Vagina (tissue), 2 donors: Measurements from ENCODE around the gene PTPRN2. TPM values are rescaled to one million over a fixed set of nuclear protein-coding genes. Genes with fewer than 3 reads are reported as not detected.
"Not testable (repeated sequence)": the region's sequence is repeated elsewhere in the genome, so short reads cannot be mapped to it uniquely, and the experiment has no call there.

Source experiments
- DNase-seq, 2 donors: peaks; one replicate each; pipeline ENCODE4 v3.0.0-alpha.2; 2017; ENCODE audit errors: extremely low spot score in 2 of 2
- H3K27ac ChIP-seq: fragments of 200-600 bp; sonication (generic); one replicate; pipeline ENCODE4 v1.5.1; 2019
- H3K27me3 ChIP-seq: fragments of 200-600 bp; sonication (generic); one replicate; pipeline ENCODE4 v1.5.1; 2019
- H3K36me3 ChIP-seq, 2 donors: fragments of 200-600 bp; sonication (generic); one replicate each; pipeline ENCODE4 v1.5.1; 2017 to 2019
- H3K4me1 ChIP-seq: fragments of 200-600 bp; sonication (generic); one replicate; pipeline ENCODE4 v1.5.1; 2019
- H3K4me3 ChIP-seq, 2 donors: fragments of 200-600 bp; sonication (generic); 1 replicate in 1 of 2; 2 replicates in 1 of 2; pipeline ENCODE4 v1.5.1; 2016 to 2019
- H3K9me3 ChIP-seq: fragments of 200-600 bp; sonication (generic); one replicate; pipeline ENCODE4 v1.5.1; 2019
- CTCF ChIP-seq, 3 experiments: fragments of 450-650 bp in 2 of 3; fragments of 200-600 bp in 1 of 3; sonication (generic) in 1 of 3; IDR thresholded peaks; one replicate each; pipeline ENCODE4 v1.5.1; 2017 to 2019; ENCODE audit warnings: antibody characterized with exemption in 3 of 3, mild to moderate bottlenecking in 2 of 3, moderate library complexity in 2 of 3
- POLR2A ChIP-seq, 2 donors: fragments of 450-650 bp; IDR thresholded peaks; one replicate each; pipeline ENCODE4 v1.6.1; 2017; ENCODE audit warnings: antibody characterized with exemption in 2 of 2, mild to moderate bottlenecking in 2 of 2, moderate library complexity in 2 of 2
- POLR2AphosphoS5 ChIP-seq, 2 donors: sonication (generic); formaldehyde crosslinking; IDR thresholded peaks; one replicate each; pipeline ENCODE4 v1.9.0; 2017; ENCODE audit warnings: antibody characterized with exemption in 2 of 2, mild to moderate bottlenecking in 2 of 2, low read depth in 1 of 2; ENCODE audit not compliant: insufficient read depth in 1 of 2
- intact Hi-C: fragments of 100-400 bp; cut with DNase I; formaldehyde crosslinking; loops from one replicate; pipeline ENCODE4 v1.15.1; 2023
- total RNA-seq: library from RNA; depleted of rRNA; stranded (reverse); fragments of >200 nt; gene quantifications from one replicate; pipeline ENCODE4 v1.2.3, GENCODE V29; 2016

The PTPRN2 gene
- total RNA-seq, 1 donor from 2014 or later, result 7.4 TPM

GRCh38 chr7:157495177-157495553, 1092.5 kb downstream of the PTPRN2 start:
- Histone ChIP-seq H3K27me3 (no peaks in the 10 kb centered on the region), H3K27ac (no peak overlapping the region), H3K4me1 (no peaks in the 10 kb centered on the region), H3K36me3 (no peaks in the 10 kb centered on the region), H3K4me3 (no peak overlapping the region), H3K9me3 (no peaks in the 10 kb centered on the region)
- TF ChIP-seq CTCF (IDR thresholded peaks at IDR 0.05), result no peak
- no peak for TF ChIP-seq POLR2AphosphoS5 (IDR thresholded peaks at IDR 0.05; ENCODE audit: insufficient read depth in 1 of 2, low read depth in 1 of 2)
- no peak for TF ChIP-seq POLR2A (IDR thresholded peaks at IDR 0.05)
- DNase-seq, result no peak
- intact Hi-C loops, result no loop called here

- intact Hi-C loops, result no loop called here
- H3K9me3 ChIP-seq, result no peaks in the 10 kb centered on the region
- no peaks in the 10 kb centered on the region for H3K36me3 ChIP-seq
- TF ChIP-seq POLR2AphosphoS5 (IDR thresholded peaks at IDR 0.05; ENCODE audit: insufficient read depth in 1 of 2, low read depth in 1 of 2), result no peak
- TF ChIP-seq POLR2A (IDR thresholded peaks at IDR 0.05), result no peak
- no peak for TF ChIP-seq CTCF (IDR thresholded peaks at IDR 0.05)
- H3K27ac ChIP-seq, result no peak overlapping the region
- H3K4me1 ChIP-seq, result no peaks in the 10 kb centered on the region
- H3K4me3 ChIP-seq, result no peak overlapping the region
- no peaks in the 10 kb centered on the region for H3K27me3 ChIP-seq
- DNase-seq, result no peak
Observed at GRCh38 chr7:157494506-157495176, 1093.0 kb downstream of the PTPRN2 start.

- Histone ChIP-seq H3K4me3 (no peak overlapping the region), H3K27me3 (no peaks in the 10 kb centered on the region), H3K9me3 (no peaks in the 10 kb centered on the region), H3K4me1 (no peaks in the 10 kb centered on the region), H3K36me3 (no peaks in the 10 kb centered on the region), H3K27ac (no peak overlapping the region)
- no peak for TF ChIP-seq CTCF (IDR thresholded peaks at IDR 0.05)
- no peak for TF ChIP-seq POLR2AphosphoS5 (IDR thresholded peaks at IDR 0.05; ENCODE audit: insufficient read depth in 1 of 2, low read depth in 1 of 2)
- no peak for TF ChIP-seq POLR2A (IDR thresholded peaks at IDR 0.05)
- intact Hi-C loops, result no loop called here
- no peak for DNase-seq
Observed at GRCh38 chr7:157493776-157494175, 1093.8 kb downstream of the PTPRN2 start.

- Histone ChIP-seq H3K9me3 (no peaks in the 10 kb centered on the region), H3K4me3 (no peak overlapping the region), H3K36me3 (no peaks in the 10 kb centered on the region), H3K4me1 (no peaks in the 10 kb centered on the region), H3K27me3 (no peaks in the 10 kb centered on the region), H3K27ac (no peak overlapping the region)
- intact Hi-C loops, result no loop called here
- TF ChIP-seq CTCF (IDR thresholded peaks at IDR 0.05) (no peak), POLR2A (IDR thresholded peaks at IDR 0.05) (no peak), POLR2AphosphoS5 (IDR thresholded peaks at IDR 0.05; ENCODE audit: insufficient read depth in 1 of 2, low read depth in 1 of 2) (no peak)
- no peak for DNase-seq
Observed at GRCh38 chr7:157493017-157493416, 1094.6 kb downstream of the PTPRN2 start.

GRCh38 chr7:157490465-157490912, 1097.1 kb downstream of the PTPRN2 start:
- H3K36me3 ChIP-seq, result no peaks in the 10 kb centered on the region
- H3K9me3 ChIP-seq, result no peaks in the 10 kb centered on the region
- DNase-seq, result no peak
- TF ChIP-seq POLR2AphosphoS5 (IDR thresholded peaks at IDR 0.05; ENCODE audit: insufficient read depth in 1 of 2, low read depth in 1 of 2) (peak in 1 of 2 donors; percentile 17), POLR2A (IDR thresholded peaks at IDR 0.05) (no peak)
- no peaks in the 10 kb centered on the region for H3K4me1 ChIP-seq
- no peak overlapping the region for H3K27ac ChIP-seq
- no peak overlapping the region for H3K4me3 ChIP-seq
- no peaks in the 10 kb centered on the region for H3K27me3 ChIP-seq
- intact Hi-C loops, result no loop called here

GRCh38 chr7:157489870-157490269, 1097.8 kb downstream of the PTPRN2 start:
- intact Hi-C loops, H3K4me1 ChIP-seq, H3K4me3 ChIP-seq, H3K27me3 ChIP-seq, H3K36me3 ChIP-seq, H3K27ac ChIP-seq, H3K9me3 ChIP-seq, DNase-seq: not testable (repeated sequence)
